Measurements from ENCODE around the gene CETP. TPM values are rescaled to one million over a fixed set of nuclear protein-coding genes. Genes with fewer than 3 reads are reported as not detected.
A peak's percentile ranks its signal among the peaks of the same experiment; 100 is the strongest.

The CETP gene
- total RNA-seq, 4 donors from 2014 or later = 0.52 to 0.79 TPM; not detected in 2

GRCh38 chr16:56927471-56927870, 34.3 kb upstream of the CETP start:
- intact Hi-C loops (cut with DNase I; ENCODE audit: low total_unique reads) = no loop called here
- no peak overlapping the region for H3K4me3 ChIP-seq (ENCODE audit: low read depth, poor library complexity, severe bottlenecking)
- TF ChIP-seq POLR2A (IDR thresholded peaks at IDR 0.05) (no peak), CTCF (IDR thresholded peaks at IDR 0.05) (no peak)
- WGBS, 2 donors = 70 to 74% methylated on average over 2 of the region's 2 CpGs
- no peak for DNase-seq (ENCODE audit: low spot score in 2 of 2)

GRCh38 chr16:56929639-56930038, 32.1 kb upstream of the CETP start:
- DNase-seq (ENCODE audit: low spot score in 2 of 2) = no peak
- TF ChIP-seq POLR2A (IDR thresholded peaks at IDR 0.05) = no peak
- no peak for TF ChIP-seq CTCF (IDR thresholded peaks at IDR 0.05)
- intact Hi-C loops (cut with DNase I; ENCODE audit: low total_unique reads) = no loop called here
- no peak overlapping the region for H3K4me3 ChIP-seq (ENCODE audit: low read depth, poor library complexity, severe bottlenecking)
- 91 to 92% methylated on average over 4 of the region's 4 CpGs for WGBS, 2 donors

GRCh38 chr16:56930486-56931270, 31.1 kb upstream of the CETP start:
- no peak overlapping the region for H3K4me3 ChIP-seq (ENCODE audit: low read depth, poor library complexity, severe bottlenecking)
- 81 to 87% methylated on average over 14 to 15 of the region's 15 CpGs for WGBS, 2 donors
- no peak for DNase-seq (ENCODE audit: low spot score in 2 of 2)
- intact Hi-C loops (cut with DNase I; ENCODE audit: low total_unique reads) = no loop called here
- TF ChIP-seq CTCF (IDR thresholded peaks at IDR 0.05) (no peak), POLR2A (IDR thresholded peaks at IDR 0.05) (no peak)

GRCh38 chr16:56931271-56931891, 30.4 kb upstream of the CETP start:
- WGBS, 2 donors = 7 to 10% methylated on average over 19 to 25 of the region's 25 CpGs
- no peak for DNase-seq (ENCODE audit: low spot score in 2 of 2)
- intact Hi-C loops (cut with DNase I; ENCODE audit: low total_unique reads) = no loop called here
- no peak overlapping the region for H3K4me3 ChIP-seq (ENCODE audit: low read depth, poor library complexity, severe bottlenecking)
- no peak for TF ChIP-seq CTCF (IDR thresholded peaks at IDR 0.05)
- peak in 1 of 2 donors; percentile 85 for TF ChIP-seq POLR2A (IDR thresholded peaks at IDR 0.05)

DNA sequence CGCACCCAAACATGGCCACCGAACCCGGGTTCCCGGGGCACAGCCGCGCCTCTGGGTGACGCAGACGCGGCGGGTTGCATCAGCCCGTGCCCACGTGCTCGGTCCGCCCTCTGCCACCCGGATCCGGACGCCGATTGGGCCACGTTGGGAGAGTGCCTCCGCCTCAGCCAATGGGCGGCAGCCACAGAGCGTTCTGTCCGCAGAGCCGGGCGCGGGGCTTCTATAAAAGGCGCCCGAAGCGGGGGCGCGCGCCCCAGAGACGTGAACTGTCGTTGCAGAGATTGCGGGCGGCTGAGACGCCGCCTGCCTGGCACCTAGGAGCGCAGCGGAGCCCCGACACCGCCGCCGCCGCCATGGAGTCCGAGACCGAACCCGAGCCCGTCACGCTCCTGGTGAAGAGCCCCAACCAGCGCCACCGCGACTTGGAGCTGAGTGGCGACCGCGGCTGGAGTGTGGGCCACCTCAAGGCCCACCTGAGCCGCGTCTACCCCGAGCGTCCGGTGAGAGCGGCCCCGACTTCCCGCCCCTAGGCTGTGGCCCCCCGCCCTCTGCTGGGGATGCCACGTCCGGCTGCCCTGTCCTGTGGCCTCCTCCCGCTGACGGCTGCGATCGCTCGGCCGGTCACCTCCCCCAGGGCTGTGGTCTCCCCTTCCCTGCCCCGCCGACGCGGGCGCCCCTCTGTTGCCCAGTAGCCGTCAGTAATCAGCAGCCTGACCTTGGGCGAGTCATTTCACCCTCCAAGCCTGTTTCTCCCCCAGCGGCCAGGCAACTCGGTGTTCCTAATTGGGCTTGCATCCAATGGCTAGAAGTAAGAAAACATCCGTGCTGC, 29.6 kb upstream of the CETP start, which contains the start of gene HERPUD1:
Gene HERPUD1, plus strand, starts transcription at position 251 of the 829 bp plus-strand sequence. Its CDS starts 103 bp downstream, at position 354.
- H3K4me3 ChIP-seq (ENCODE audit: low read depth, poor library complexity, severe bottlenecking) = peak within 1 kb of the TSS; percentile 99
- 0 to 1% methylated on average over 22 to 24 of the region's 83 CpGs for WGBS, 2 donors
- DNase-seq (ENCODE audit: low spot score in 2 of 2) = peak; percentile 98 to 100
- TF ChIP-seq POLR2A (IDR thresholded peaks at IDR 0.05) (peak in 1 of 2 donors; percentile 72), CTCF (IDR thresholded peaks at IDR 0.05) (peak in 1 of 3 donors; percentile 59)
- intact Hi-C loops (cut with DNase I; ENCODE audit: low total_unique reads) = no loop called here

Measured in lower leg skin (tissue), 4 donors.